Measurements from ENCODE around the gene AUTS2. TPM values are rescaled to one million over a fixed set of nuclear protein-coding genes. Genes with fewer than 3 reads are reported as not detected.
"Not testable (repeated sequence)": the region's sequence is repeated elsewhere in the genome, so short reads cannot be mapped to it uniquely, and the experiment has no call there.

Gene AUTS2
- polyA plus RNA-seq, 3 donors: 0.08 to 0.35 TPM; not detected in 1

DNA sequence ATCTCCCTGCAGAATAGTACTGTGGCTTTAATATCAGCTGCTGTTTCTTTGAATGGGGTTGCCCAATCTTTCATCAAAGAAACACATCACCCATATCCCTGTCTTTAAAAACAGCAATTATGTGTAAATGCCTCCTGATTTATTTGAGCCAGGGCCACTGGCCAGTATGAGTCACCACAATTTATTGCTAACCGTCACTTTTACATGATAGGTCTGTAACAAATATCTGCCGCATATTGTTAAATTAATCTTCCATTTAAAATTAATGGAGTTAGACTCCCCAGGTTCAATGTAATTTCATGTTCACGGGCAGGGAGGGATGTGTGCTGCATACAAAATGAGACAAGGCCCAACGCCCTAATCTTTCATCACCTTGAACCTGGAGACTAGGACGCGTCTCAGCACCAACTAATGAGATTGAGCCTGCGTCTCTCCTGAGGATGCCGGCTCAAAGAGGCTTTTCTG is 673.4 kb downstream of the AUTS2 start:
- TF ChIP-seq, protein P1, sequence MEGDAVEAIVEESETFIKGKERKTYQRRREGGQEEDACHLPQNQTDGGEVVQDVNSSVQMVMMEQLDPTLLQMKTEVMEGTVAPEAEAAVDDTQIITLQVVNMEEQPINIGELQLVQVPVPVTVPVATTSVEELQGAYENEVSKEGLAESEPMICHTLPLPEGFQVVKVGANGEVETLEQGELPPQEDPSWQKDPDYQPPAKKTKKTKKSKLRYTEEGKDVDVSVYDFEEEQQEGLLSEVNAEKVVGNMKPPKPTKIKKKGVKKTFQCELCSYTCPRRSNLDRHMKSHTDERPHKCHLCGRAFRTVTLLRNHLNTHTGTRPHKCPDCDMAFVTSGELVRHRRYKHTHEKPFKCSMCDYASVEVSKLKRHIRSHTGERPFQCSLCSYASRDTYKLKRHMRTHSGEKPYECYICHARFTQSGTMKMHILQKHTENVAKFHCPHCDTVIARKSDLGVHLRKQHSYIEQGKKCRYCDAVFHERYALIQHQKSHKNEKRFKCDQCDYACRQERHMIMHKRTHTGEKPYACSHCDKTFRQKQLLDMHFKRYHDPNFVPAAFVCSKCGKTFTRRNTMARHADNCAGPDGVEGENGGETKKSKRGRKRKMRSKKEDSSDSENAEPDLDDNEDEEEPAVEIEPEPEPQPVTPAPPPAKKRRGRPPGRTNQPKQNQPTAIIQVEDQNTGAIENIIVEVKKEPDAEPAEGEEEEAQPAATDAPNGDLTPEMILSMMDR (IDR thresholded peaks at IDR 0.05): no peak
- no peak overlapping the region for H3K4me3 Mint-ChIP-seq
- Histone ChIP-seq H3K4me1 (ENCODE audit: control insufficient read depth in 1 of 2, insufficient read depth in 2 of 2, low read length in 2 of 2) (no peaks in the 10 kb centered on the region), H3K36me3 (replicated peaks in 1 of 2; ENCODE audit: control insufficient read depth in 1 of 2, insufficient read depth in 2 of 2, low read length in 2 of 2) (no peaks in the 10 kb centered on the region), H3K27me3 (ENCODE audit: control insufficient read depth in 2 of 2, insufficient read depth in 2 of 2, low read length in 2 of 2) (no peaks in the 10 kb centered on the region), H3K27ac (ENCODE audit: low read depth in 1 of 2, low read length in 2 of 2) (no peak overlapping the region), H3K4me2 (replicated peaks; ENCODE audit: extremely low read depth, low read length, poor library complexity, severe bottlenecking) (no peak overlapping the region), H3K79me2 (ENCODE audit: insufficient read depth, low read length) (no peaks in the 10 kb centered on the region), H3K4me3 (replicated peaks in 1 of 3; ENCODE audit: low read depth in 2 of 3, low read length in 3 of 3) (no peak overlapping the region), H3K9me3 (replicated peaks in 1 of 2; ENCODE audit: control insufficient read depth in 1 of 2, insufficient read depth in 1 of 2, low read length in 2 of 2) (no peaks in the 10 kb centered on the region), H3K9ac (ENCODE audit: insufficient read depth, low read length, poor library complexity, severe bottlenecking) (no peak overlapping the region), H4K20me1 (ENCODE audit: insufficient read depth, low read length) (no peaks in the 10 kb centered on the region), H2AFZ (ENCODE audit: insufficient read depth, low read depth, low read length, poor library complexity, severe bottlenecking) (no peak overlapping the region)
- no CpG with 5 or more reads among the region's 8 CpGs for WGBS (ENCODE audit: insufficient coverage)
- peaks cover 0 to 2% (median 0%) of the 10 kb centered on the region in 7 donors for H3K9me3 Mint-ChIP-seq
- intact Hi-C loops (cut with micrococcal nuclease): no loop called here
- H3K4me1 Mint-ChIP-seq: peaks cover 10% of the 10 kb centered on the region
- no peak overlapping the region for H3K27ac Mint-ChIP-seq
- no peak for DNase-seq
- H3K36me3 Mint-ChIP-seq: no peaks in the 10 kb centered on the region
- H3K27me3 Mint-ChIP-seq (ENCODE audit: low read depth in 3 of 3): no peaks in the 10 kb centered on the region

DNA sequence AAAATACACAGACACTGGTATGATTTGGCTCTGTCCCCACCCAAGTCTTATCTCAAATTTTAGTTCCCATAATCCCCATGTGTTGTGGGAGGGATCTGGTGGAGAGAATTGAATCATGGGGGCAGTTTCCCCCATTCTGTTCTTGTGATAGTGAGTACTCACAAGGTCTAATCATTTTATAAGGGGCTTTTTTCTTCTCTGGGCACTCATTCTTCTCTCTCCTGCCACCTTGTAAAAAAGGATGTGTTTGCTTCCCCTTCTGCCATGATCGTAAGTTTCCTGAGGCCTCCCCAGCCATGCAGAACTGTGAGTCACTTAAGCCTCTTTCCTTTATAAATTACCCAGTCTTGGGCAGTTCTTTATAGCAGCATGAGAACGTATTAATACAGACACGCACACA is 677.3 kb downstream of the AUTS2 start:
- H3K36me3 Mint-ChIP-seq; H3K4me1 ChIP-seq (ENCODE audit: control insufficient read depth in 1 of 2, insufficient read depth in 2 of 2, low read length in 2 of 2); H3K27ac ChIP-seq (ENCODE audit: low read depth in 1 of 2, low read length in 2 of 2); H3K27ac Mint-ChIP-seq; H3K27me3 Mint-ChIP-seq (ENCODE audit: low read depth in 3 of 3); H3K36me3 ChIP-seq (replicated peaks in 1 of 2; ENCODE audit: control insufficient read depth in 1 of 2, insufficient read depth in 2 of 2, low read length in 2 of 2); DNase-seq; H4K20me1 ChIP-seq (ENCODE audit: insufficient read depth, low read length); intact Hi-C loops (cut with micrococcal nuclease); H3K9me3 ChIP-seq (replicated peaks in 1 of 2; ENCODE audit: control insufficient read depth in 1 of 2, insufficient read depth in 1 of 2, low read length in 2 of 2); H3K9ac ChIP-seq (ENCODE audit: insufficient read depth, low read length, poor library complexity, severe bottlenecking); H3K4me3 ChIP-seq (replicated peaks in 1 of 3; ENCODE audit: low read depth in 2 of 3, low read length in 3 of 3); H3K27me3 ChIP-seq (ENCODE audit: control insufficient read depth in 2 of 2, insufficient read depth in 2 of 2, low read length in 2 of 2); H3K9me3 Mint-ChIP-seq; H3K4me3 Mint-ChIP-seq; H2AFZ ChIP-seq (ENCODE audit: insufficient read depth, low read depth, low read length, poor library complexity, severe bottlenecking); H3K4me2 ChIP-seq (replicated peaks; ENCODE audit: extremely low read depth, low read length, poor library complexity, severe bottlenecking); H3K79me2 ChIP-seq (ENCODE audit: insufficient read depth, low read length); H3K4me1 Mint-ChIP-seq: not testable (repeated sequence)
- WGBS (ENCODE audit: insufficient coverage): 55% methylated on average over 2 of the region's 3 CpGs

All from CD14-positive monocyte (primary cell).